SU-DHL-6 (cell line): ENCODE results near the gene HHAT.

Experiments
- CTCF ChIP-seq: fragments of 200-600 bp; sonication (generic); IDR thresholded peaks from one replicate; pipeline ENCODE4 v1.5.1; 2017; ENCODE audit warnings: antibody characterized with exemption, mild to moderate bottlenecking, low read length, moderate library complexity; ENCODE audit not compliant: insufficient read depth, poor library complexity, severe bottlenecking
- EZH2phosphoT487 ChIP-seq: fragments of 200-600 bp; sonication (generic), shearing (Covaris generic); conservative IDR thresholded peaks from 2 replicates; pipeline ENCODE4 v1.6.1; 2018; ENCODE audit warnings: mild to moderate bottlenecking, antibody characterized with exemption, low read length, moderate library complexity, mixed read lengths

- TF ChIP-seq CTCF = no peak
- no peak for TF ChIP-seq EZH2phosphoT487
These were observed 108.4 kb downstream of the HHAT start for GRCh38 chr1:210437111-210437510.
